HL-60 (cell line): ENCODE data around the gene PEX11A.

Experiments
- CTCF ChIP-seq: IDR thresholded peaks from one replicate; pipeline ENCODE4 v1.5.1; 2011; ENCODE audit warnings: low read length, control low read depth, inconsistent platforms; ENCODE audit not compliant: insufficient read depth
- GABPA ChIP-seq: IDR thresholded peaks from 2 replicates; pipeline ENCODE4 v1.6.1; 2012; ENCODE audit warnings: low read depth
- POLR2AphosphoS5 ChIP-seq: IDR thresholded peaks from 2 replicates; pipeline ENCODE4 v1.6.1; 2012; ENCODE audit warnings: low read depth

- TF ChIP-seq CTCF (no peak), POLR2AphosphoS5 (no peak), GABPA (no peak)
These were observed 18.1 kb downstream of the PEX11A start for GRCh38 chr15:89672221-89673164.
